HG02759 (cell line): ENCODE results near the gene CCDC180.
"Not testable (repeated sequence)": the region's sequence is repeated elsewhere in the genome, so short reads cannot be mapped to it uniquely, and the experiment has no call there.

Experiments used
- ATAC-seq: cut with Tn5 transposase; IDR thresholded peaks from one replicate; pipeline ENCODE4 v1.9.1; 2021; ENCODE audit warnings: mild to moderate bottlenecking, moderate library complexity; ENCODE audit not compliant: unreplicated experiment

CCDC180 gene

DNA sequence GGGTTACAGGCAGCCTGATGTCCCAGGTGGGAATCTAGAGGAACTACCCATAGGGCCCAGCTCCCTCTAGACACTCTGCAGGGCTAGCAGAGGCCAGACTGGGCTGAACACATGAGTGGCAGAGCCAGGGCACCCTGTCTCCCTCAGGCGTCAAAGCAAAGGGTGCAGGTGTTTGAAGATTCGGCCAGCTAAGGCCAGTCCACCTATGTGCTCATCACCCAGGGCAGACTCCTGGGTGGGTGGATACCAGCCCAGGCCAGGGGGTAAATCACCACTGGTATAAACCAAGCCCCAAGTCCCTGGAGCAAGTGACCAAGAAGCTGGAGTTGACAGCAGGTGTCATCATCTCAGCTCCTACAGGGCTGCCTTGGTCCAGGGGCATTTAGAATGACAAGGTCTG, 3.4 kb downstream of the CCDC180 start:
- no peak for ATAC-seq

- ATAC-seq: no peak
These were observed 4.5 kb downstream of the CCDC180 start for GRCh38 chr9:97311798-97312500.

DNA sequence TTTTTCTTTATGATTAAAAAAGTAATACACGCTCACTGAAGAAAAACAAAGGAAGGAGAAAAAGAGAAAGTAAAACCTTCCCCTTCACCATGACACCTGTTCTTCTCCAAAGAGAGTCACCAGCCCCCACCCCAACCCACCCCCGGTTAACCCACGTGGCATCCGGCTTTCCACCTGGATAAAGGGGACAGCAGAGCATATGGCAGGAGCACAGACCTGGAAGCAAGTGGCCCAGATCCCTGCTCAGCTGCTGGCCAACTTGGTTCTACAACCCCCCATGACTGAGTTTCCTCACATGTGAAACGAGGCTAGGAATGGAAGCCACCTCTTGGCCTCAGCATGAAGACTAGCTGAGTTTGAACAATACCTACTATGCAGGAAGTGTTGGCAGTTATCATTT, 5.1 kb downstream of the CCDC180 start:
- no peak for ATAC-seq

DNA sequence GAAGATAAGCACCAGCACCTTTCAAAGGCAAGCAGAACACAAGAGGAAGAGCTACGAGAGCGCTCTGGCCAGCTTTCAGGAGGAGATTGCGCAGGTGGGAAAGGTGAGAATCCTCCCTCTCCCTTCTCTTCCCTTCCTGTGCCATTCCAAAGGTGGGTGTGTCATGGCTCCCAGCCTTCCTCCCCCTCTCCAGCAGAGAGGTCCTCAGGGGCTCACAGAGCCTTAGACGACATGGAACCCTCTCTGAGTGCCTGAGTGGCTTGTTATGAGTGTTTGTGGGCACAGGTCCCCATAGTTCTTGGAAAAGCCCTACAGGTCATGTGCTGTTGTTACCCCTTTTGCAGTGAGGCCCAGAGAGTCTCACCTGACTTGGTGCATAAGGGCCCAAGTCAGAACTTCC, 5.8 kb downstream of the CCDC180 start:
- no peak for ATAC-seq

DNA sequence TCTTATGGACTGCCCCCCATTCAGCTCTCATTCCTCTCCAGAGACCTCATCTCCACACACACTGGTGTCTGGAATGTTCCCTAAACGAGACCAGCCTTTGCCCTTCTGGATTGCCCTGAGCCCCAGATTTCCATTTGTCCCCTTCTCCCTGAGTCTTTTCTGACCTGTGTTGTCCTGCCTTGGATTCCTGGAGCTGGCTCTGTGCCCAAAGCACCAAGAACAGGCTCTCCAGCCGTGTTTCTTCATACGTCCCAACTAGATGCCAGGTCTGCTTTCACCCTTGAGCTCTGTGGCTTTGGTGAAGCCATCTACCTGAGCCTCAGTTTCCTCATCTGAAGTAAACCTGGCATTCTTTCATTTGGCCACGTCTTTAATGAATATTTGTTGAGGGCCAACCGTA, 6.3 kb downstream of the CCDC180 start:
- ATAC-seq: no peak

DNA sequence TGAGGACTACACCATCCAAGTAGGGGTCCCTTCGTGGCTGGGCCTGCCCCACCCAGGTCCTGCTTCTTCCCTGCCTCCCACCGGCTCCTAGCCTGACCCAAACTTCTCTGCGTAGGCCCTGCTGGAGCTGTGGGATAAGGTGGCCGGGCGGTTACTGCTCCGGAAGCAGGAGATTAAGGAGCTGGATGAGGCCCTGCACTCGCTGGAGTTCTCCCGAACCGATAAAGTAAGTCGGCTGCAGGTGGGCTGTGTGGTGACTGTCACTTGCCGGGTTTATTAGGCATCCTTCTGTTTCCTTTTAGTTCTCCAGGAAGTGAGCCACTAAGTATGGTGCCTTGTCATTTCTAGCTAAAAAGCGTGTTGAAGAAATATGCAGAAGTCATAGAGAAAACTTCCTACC, 7.0 kb downstream of the CCDC180 start:
- ATAC-seq: no peak

GRCh38 chr9:97315550-97315949, 8.1 kb downstream of the CCDC180 start:
- ATAC-seq: no peak

DNA sequence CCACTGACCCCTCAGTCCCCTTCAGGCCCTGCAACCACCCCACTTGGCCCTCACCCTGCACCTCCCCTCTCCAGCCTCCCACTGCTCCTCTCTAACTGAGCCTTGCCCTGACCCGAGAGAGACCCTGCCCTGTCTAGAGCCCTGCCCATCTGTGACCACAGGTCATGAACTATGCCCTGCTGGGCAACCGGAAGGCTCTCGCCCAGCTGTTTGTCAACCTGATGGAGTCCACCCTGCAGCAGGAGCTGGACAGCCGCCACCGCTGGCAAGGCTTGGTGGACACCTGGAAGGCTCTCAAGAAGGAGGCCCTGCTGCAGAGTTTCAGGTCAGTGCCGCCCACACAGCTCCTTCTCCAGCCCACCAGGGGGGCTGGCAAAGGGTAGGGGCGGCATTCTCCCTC, 9.4 kb downstream of the CCDC180 start:
- ATAC-seq: no peak

DNA sequence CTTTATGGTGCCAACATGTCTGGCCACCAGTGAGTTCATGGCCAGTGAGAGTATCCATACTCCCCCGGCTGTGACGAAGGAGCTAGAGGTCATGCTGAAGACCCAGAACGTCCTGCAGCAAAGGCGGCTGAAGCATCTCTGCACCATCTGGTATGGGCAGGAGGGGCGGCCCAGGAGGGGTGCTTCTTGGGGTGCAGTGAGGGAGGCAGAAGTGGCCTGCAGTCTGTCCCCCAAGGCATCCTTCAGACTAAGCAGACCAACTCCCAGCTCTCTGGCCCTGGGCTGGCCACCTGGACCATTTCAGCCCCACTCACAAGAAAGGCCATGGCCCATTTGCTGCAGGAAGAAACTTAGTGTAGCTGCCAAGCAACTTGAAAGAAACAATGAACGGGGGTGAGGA, 11.0 kb downstream of the CCDC180 start:
- ATAC-seq: no peak

DNA sequence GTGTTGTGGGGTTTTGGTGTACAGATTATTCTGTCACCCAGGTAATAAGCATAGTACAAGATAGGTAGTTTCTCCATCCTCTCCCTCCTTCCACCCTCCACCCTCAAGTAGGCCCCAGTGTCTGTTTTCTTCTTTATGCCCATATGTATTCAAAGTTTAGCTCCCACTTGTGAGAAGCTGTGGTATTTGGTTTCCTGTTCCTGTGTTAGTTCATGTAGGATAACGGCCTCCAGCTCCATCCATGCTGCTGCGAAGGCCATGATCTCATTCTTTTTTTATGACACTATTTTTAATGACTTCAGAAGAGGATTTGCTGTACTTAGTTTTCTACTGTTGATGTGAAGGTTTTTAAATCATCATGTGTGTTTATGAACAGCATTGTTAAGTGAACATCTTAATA, 11.9 kb downstream of the CCDC180 start:
- ATAC-seq: no peak

- ATAC-seq: no peak
These were observed 12.7 kb downstream of the CCDC180 start for GRCh38 chr9:97320080-97320642.

DNA sequence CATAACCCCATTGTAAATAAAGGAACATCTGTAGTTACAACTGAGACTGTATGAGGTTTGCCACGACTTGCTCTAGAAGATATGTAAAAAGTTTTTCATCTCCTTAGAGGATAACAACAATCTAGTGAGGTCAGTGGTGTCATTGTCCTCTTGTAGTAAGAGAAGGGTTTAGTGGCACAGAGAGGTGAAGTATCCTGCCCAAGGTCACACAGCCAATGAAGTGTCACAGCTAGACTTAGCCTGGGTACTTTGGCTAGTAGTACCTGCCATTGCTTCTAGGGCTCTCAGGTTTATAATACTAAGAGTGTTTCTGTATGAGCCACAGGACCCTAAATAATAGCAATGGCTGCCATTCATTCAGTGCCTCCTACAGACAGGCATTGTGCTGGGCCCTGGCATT, 13.8 kb downstream of the CCDC180 start:
- no peak for ATAC-seq

DNA sequence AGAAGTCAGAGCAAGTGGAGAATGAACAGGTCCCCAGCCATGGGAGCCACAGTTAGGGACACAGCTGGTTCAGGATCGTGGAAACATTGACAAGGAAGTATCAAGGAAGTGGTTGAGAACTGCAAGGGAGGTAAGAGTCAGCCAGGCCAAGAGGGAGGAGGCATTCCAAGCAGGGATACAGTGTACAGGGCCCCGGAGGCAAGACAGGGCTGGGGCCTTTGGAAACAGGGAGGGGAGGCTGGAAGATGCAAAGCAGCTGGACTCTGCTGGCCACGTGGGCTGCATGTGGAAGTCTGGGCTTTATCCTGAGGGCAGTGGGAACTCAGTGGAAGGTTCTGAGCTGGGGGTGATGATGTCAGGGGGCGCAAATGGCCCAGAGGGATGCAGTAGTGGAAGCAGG, 14.2 kb downstream of the CCDC180 start:
- ATAC-seq: no peak

- no peak for ATAC-seq
These were observed 14.6 kb downstream of the CCDC180 start for GRCh38 chr9:97322105-97322504.

GRCh38 chr9:97324954-97325353, 17.5 kb downstream of the CCDC180 start:
- no peak for ATAC-seq

DNA sequence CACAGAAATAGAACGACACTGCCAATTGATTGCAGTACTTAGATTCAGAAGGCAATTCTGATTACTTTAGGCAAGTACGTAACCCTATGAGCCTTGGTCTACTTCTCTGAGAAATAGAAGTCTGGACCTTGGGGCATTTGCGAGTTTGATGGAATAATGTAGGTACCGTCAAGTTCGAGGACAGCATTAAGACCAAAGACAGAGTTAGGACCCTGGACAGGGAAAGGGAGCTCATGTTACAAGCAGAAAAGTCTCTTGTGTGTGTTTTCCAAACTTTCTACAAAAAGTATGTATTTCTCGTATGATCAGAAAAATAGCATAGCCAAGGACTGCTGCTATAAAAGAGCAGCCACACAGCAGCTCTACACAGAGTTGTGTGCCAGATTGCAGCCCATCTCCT, 20.1 kb downstream of the CCDC180 start:
- ATAC-seq: no peak

DNA sequence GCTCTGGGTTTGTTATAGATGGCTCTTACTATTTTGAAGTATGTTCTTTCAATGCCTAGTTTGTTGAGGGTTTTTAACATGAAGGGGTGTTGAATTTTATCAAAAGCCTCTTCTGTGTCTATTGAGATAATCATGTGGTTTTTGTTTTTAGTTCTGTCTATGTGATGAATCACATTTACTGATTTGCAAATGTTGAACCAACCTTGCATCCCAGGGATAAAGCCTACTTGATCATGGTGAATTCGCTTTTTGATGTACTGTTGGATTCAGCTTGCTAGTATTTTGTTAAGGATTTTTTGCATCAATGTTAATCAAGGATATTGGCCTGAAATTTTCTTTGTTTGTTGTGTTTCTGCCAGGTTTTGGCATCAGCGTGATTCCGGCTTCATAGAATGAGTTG, 25.5 kb downstream of the CCDC180 start:
- no peak for ATAC-seq

DNA sequence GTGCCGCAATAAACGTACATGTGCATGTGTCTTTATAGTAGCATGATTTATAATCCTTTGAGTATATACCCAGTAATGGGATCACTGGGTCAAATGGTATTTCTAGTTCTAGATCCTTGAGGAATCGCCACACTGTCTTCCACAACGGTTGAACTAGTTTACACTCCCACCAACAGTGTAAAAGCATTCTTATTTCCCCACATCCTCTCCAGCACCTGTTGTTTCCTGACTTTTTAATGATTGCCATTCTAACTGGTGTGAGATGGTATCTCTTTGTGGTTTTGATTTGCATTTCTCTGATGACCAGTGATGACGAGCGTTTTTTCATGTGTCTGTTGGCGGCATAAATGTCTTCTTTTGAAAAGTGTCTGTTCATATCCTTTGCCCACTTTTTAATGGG, 28.2 kb downstream of the CCDC180 start:
- ATAC-seq: not testable (repeated sequence)

- ATAC-seq: no peak
These were observed 41.4 kb downstream of the CCDC180 start for GRCh38 chr9:97348871-97349270.

DNA sequence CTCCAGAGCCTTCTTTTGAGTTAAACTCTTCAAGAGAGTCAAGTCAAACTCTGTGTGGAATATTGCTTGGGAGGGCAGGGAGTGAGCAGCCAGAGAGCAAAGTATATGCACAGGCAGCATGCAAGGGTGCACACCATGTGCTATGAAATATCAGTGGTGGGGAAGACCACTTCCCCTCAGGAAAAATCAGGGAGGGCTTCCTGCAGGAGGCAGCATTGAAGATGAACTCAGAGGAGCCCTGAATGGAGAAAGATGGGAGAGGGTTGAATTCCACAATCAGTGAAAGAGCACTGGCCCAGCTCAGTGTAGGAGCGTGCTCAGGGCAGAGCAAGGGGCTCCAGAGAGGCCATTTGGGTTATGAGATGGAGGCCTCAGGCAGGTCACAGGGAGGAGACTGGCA, 41.9 kb downstream of the CCDC180 start:
- no peak for ATAC-seq

- ATAC-seq: no peak
These were observed 47.2 kb downstream of the CCDC180 start for GRCh38 chr9:97354637-97355036.

GRCh38 chr9:97357056-97357455, 49.6 kb downstream of the CCDC180 start:
- no peak for ATAC-seq
